GM12891 (cell line): ENCODE results near the gene LILRA2. TPM values are rescaled to one million over a fixed set of nuclear protein-coding genes. Genes with fewer than 3 reads are reported as not detected.
A peak's percentile ranks its signal among the peaks of the same experiment; 100 is the strongest.

ENCODE experiments used
- DNase-seq: peaks from one replicate; pipeline ENCODE4 v3.0.0; 2011; ENCODE audit warnings: low spot score; ENCODE audit not compliant: insufficient read length
- FAIRE-seq: peaks from 2 replicates; lab custom pipeline; 2011; peaks lifted over from hg19 to GRCh38; lab: Jason Lieb, UNC
- PAX5 ChIP-seq: IDR thresholded peaks from 2 replicates; pipeline ENCODE4 v1.6.1; 2011; ENCODE audit warnings: low read length, moderate library complexity, mild to moderate bottlenecking; ENCODE audit not compliant: insufficient read depth, severe bottlenecking
- POLR2A ChIP-seq: IDR thresholded peaks from 2 replicates; pipeline ENCODE4 v1.6.1; 2011; ENCODE audit warnings: low read depth, low read length, control low read depth
- POLR2AphosphoS5 ChIP-seq: IDR thresholded peaks from 2 replicates; pipeline ENCODE4 v1.6.1; 2011; ENCODE audit warnings: low read depth, low read length, control low read depth
- POU2F2 ChIP-seq: IDR thresholded peaks from 2 replicates; pipeline ENCODE4 v1.6.1; 2011; ENCODE audit warnings: low read depth, mild to moderate bottlenecking, control low read depth, low read length, moderate library complexity
- SPI1 ChIP-seq: IDR thresholded peaks from 2 replicates; pipeline ENCODE4 v1.6.1; 2011; ENCODE audit warnings: low read depth, low read length, control low read depth
- TAF1 ChIP-seq: IDR thresholded peaks from 2 replicates; pipeline ENCODE4 v1.6.1; 2011; ENCODE audit warnings: low read depth, low read length, control low read depth
- polyA plus RNA-seq: library from polyadenylated mRNA; unstranded; fragments of >200 nt; gene quantifications from one replicate; pipeline ENCODE4 v1.2.1, GENCODE V29; 2012; ENCODE audit warnings: low read depth, missing spikeins, inconsistent platforms; ENCODE audit not compliant: missing spikeins

Gene LILRA2
- polyA plus RNA-seq: 2.7 TPM

- peak; percentile 89 for FAIRE-seq
- TF ChIP-seq PAX5 (no peak), SPI1 (peak; percentile 74)
- DNase-seq: peak; percentile 53
Observed at GRCh38 chr19:54573330-54573872, at the start of gene LILRA2. LILRA2 (plus strand) TSS chr19:54573790; CDS start chr19:54573879, 89 bp downstream.

- FAIRE-seq (no peak), DNase-seq (no peak)
- TF ChIP-seq SPI1: no peak
Observed at GRCh38 chr19:54525636-54526035, 48.0 kb upstream of the LILRA2 start.

GRCh38 chr19:54526972-54527371 is 46.6 kb upstream of the LILRA2 start:
- FAIRE-seq (no peak), DNase-seq (no peak)
- TF ChIP-seq SPI1: no peak
- no peak for TF ChIP-seq POLR2A
- no peak for TF ChIP-seq POLR2AphosphoS5
- no peak for TF ChIP-seq TAF1
- TF ChIP-seq POU2F2: no peak
- no peak for TF ChIP-seq PAX5

GRCh38 chr19:54530866-54531265 is 42.7 kb upstream of the LILRA2 start:
- FAIRE-seq (peak; percentile 59), DNase-seq (no peak)
- TF ChIP-seq PAX5: no peak
- no peak for TF ChIP-seq POLR2AphosphoS5
- no peak for TF ChIP-seq POU2F2
- no peak for TF ChIP-seq POLR2A
- TF ChIP-seq TAF1: no peak
- TF ChIP-seq SPI1: no peak

GRCh38 chr19:54532528-54532927 is 41.1 kb upstream of the LILRA2 start:
- DNase-seq (peak; percentile 26), FAIRE-seq (peak; percentile 91)
- TF ChIP-seq TAF1 (no peak), POLR2A (no peak), POU2F2 (no peak), SPI1 (no peak), PAX5 (no peak), POLR2AphosphoS5 (no peak)

- DNase-seq: no peak
- FAIRE-seq: no peak
- no peak for TF ChIP-seq SPI1
- no peak for TF ChIP-seq TAF1
- TF ChIP-seq POU2F2: no peak
- no peak for TF ChIP-seq POLR2A
- TF ChIP-seq POLR2AphosphoS5: no peak
- TF ChIP-seq PAX5: no peak
Observed at GRCh38 chr19:54533476-54533875, 40.1 kb upstream of the LILRA2 start.

- no peak for DNase-seq
- TF ChIP-seq PAX5: no peak
- no peak for FAIRE-seq
Observed at GRCh38 chr19:54534156-54534555, 39.4 kb upstream of the LILRA2 start.

- TF ChIP-seq POLR2A (no peak), POU2F2 (no peak), SPI1 (no peak)
- DNase-seq (no peak), FAIRE-seq (no peak)
Observed at GRCh38 chr19:54535601-54536000, 38.0 kb upstream of the LILRA2 start.

- FAIRE-seq (no peak), DNase-seq (no peak)
- TF ChIP-seq POU2F2 (no peak), PAX5 (no peak), TAF1 (no peak), POLR2A (no peak), SPI1 (no peak), POLR2AphosphoS5 (no peak)
Observed at GRCh38 chr19:54536956-54537355, 36.6 kb upstream of the LILRA2 start.

- DNase-seq (no peak), FAIRE-seq (no peak)
- TF ChIP-seq SPI1 (peak; percentile 51), PAX5 (no peak), TAF1 (no peak), POLR2A (no peak), POU2F2 (no peak), POLR2AphosphoS5 (no peak)
Observed at GRCh38 chr19:54541712-54542111, 31.9 kb upstream of the LILRA2 start.

- FAIRE-seq (no peak), DNase-seq (no peak)
- TF ChIP-seq POLR2AphosphoS5 (no peak), POU2F2 (no peak), SPI1 (no peak)
Observed at GRCh38 chr19:54548806-54549205, 24.8 kb upstream of the LILRA2 start.
